LNCAP (cell line): Measurements from ENCODE around the gene EPB41.

ENCODE experiments used
- TF ChIP-seq, protein P1 (sequence below): fragments of 450-650 bp; IDR thresholded peaks from 2 replicates; pipeline ENCODE4 v1.5.1; 2017; ENCODE audit warnings: mild to moderate bottlenecking

The EPB41 gene

DNA sequence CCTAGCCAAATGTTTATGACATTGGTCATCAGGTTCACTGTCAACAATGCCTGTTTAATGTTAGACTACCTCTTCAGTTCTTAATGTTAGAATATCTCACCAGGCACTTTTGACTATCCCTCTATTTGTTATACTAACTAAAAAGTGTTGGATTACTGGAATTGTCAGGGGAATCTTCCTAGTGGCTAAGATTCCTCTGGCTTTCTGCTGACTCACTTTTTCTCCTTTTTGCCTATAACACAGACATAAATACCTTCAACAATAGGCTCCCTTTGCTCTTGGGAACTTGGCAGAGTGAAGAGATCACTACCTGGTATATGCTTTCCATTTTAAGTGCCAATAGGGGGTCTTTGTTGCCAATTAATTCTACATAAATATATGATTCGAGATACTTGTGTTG lies 140.8 kb downstream of the EPB41 start:
- TF ChIP-seq, protein P1, sequence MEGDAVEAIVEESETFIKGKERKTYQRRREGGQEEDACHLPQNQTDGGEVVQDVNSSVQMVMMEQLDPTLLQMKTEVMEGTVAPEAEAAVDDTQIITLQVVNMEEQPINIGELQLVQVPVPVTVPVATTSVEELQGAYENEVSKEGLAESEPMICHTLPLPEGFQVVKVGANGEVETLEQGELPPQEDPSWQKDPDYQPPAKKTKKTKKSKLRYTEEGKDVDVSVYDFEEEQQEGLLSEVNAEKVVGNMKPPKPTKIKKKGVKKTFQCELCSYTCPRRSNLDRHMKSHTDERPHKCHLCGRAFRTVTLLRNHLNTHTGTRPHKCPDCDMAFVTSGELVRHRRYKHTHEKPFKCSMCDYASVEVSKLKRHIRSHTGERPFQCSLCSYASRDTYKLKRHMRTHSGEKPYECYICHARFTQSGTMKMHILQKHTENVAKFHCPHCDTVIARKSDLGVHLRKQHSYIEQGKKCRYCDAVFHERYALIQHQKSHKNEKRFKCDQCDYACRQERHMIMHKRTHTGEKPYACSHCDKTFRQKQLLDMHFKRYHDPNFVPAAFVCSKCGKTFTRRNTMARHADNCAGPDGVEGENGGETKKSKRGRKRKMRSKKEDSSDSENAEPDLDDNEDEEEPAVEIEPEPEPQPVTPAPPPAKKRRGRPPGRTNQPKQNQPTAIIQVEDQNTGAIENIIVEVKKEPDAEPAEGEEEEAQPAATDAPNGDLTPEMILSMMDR = no peak

DNA sequence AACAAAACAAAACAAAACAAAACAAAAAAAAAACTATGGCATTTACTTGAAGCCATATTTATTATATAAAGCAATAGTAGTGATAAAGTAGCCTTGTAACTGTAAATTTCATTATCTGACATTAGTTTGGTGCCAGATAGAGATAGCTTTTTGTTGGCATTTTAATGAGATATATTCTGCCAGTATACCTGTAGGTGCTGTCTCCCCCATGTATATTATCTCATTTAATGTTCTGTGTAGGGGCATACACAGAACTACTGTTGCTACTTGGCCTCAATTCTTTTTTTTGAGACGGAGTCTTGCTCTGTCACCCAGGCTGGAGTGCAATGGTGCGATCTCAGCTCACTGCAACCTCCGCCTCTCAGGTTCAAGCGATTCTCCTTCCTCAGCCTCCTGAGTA lies 141.9 kb downstream of the EPB41 start:
- TF ChIP-seq, protein P1 = no peak

DNA sequence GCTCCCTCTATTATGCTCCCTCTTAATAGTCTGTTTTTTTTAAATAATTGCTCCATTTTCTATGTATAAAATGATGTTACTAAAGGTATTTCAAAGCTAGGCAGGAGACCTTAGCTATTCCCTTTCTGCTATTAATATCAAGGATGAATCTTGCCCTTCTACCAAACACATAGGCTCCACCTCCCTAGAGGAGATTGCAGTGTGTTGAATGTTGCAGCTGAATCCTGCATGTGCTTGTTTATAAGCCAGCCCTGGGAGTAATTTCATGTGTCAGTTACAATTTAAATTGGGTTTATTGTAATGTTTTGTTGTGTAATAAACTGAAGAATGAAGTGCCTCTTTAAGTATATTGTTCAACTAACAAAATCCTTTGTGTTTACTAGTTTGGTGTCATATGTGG lies 143.3 kb downstream of the EPB41 start:
- TF ChIP-seq, protein P1 = no peak

DNA sequence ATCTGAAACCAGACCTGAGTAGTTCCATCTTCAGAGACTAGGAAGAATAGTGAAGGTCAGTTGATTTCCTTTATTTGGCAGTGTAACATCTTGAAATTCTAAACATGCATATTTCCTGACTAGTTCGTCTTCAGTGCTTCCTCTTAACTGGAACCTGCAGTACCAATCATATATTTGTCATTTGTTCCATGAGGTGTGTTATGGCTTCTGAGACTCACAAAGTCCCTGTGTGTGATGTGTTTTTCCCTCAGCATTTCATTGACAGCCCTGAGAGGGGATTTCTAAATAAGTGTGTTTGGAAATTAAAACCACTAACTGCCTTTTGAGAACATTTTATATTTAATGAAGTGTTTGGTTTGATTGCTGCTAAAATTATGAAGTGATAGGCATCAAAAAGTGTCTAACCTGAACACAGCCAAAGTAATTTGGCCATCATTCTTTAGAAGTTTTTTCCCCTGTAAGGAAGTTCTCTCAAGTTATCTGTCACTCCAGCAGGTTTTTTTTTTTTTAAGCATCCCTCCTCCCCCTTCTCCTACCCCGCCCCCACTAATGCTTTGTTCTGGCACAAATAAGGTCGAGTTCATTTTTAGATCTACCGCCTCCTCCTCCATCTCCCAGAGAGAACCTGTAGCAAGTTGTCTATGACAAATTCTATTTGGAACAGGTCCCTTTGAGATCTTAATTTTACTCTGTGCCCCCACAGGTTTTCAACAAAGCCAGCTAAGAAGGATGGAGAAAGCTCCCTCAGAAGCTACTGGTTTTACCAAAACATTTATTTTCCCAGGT lies 148.0 kb downstream of the EPB41 start:
- TF ChIP-seq, protein P1 = no peak

DNA sequence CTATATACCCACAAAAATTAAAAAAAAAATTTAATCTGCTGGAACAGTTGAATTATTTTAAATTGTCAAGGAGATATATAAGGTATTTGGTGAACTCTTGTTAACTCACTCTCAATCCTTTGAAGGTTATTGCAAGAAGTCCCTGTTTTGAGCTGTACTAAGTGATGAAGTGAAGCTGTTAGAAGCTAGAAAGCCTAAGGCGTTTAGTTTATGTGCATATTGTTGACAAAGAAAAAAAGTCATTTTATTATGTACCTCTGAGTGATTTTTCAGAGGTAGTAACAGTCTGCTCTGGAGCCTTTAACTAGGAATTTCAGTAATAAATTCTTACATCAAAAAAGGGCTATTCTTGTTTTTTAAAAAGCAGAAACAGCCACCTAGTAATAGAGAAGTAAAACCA lies 149.7 kb downstream of the EPB41 start:
- TF ChIP-seq, protein P1 = no peak

DNA sequence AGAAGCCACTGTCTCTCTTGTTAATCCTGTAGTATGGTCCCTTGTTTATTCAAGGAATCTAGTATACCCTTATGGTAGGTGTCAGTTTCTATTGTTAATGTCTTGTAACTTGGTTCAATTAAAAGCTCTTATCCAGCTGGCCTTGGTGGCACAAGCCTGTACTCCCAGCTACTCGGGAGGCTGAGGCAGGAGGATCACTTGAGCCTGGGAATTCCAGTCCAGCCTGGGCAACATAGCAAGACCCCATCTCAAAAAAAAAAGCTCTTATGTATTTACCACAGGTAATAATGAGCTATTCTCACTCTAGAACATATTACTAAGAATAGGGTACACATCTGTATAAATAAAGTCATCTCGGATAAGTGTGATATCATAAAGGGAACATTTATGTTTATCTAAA lies 162.8 kb downstream of the EPB41 start:
- TF ChIP-seq, protein P1 = no peak

DNA sequence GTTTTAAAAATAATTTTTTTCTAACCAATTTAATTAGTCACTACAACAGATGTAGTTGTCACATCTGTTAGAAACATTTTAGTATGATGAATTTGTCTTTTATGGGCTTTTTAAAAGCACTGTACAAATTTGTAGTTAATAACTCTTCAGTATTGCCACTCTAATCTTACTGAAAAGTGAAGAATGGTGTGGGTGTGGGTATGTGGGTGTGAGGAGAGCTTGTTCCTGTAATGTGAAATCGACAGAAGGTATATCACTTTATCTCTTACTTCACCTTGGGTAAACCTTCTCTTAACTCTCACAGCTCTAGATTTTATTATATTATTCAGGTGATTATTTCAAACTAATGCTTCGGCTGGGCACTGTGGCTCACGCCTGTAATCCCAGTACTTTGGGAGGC lies 166.8 kb downstream of the EPB41 start:
- TF ChIP-seq, protein P1 = no peak

DNA sequence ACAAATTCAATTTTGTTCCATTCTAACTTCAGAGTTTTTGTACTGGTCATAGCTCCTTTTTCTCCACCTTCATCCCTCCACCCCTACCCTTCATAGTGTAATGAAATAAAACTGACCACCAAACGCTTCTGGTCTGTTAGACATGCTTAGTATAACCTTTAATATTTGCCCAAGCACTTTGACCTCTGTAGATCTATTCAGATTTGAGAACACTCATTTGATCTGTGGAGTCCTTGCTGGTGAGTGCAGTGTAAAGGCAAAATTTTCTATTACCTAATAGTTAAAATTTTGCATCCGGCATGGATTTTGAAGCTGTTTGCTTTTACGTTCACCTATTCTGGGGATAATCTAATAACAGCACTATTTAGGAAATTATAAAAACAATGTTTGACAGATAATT lies 168.2 kb downstream of the EPB41 start:
- TF ChIP-seq, protein P1 = no peak
